AG08395 (cell line): ENCODE measurements around the gene MCRIP2.
"Not testable (repeated sequence)": the region's sequence is repeated elsewhere in the genome, so short reads cannot be mapped to it uniquely, and the experiment has no call there.

Experiments used
- DNase-seq: peaks from one replicate; pipeline ENCODE4 v3.0.0; 2012; ENCODE audit warnings: mixed read lengths, low spot score

Gene MCRIP2

DNA sequence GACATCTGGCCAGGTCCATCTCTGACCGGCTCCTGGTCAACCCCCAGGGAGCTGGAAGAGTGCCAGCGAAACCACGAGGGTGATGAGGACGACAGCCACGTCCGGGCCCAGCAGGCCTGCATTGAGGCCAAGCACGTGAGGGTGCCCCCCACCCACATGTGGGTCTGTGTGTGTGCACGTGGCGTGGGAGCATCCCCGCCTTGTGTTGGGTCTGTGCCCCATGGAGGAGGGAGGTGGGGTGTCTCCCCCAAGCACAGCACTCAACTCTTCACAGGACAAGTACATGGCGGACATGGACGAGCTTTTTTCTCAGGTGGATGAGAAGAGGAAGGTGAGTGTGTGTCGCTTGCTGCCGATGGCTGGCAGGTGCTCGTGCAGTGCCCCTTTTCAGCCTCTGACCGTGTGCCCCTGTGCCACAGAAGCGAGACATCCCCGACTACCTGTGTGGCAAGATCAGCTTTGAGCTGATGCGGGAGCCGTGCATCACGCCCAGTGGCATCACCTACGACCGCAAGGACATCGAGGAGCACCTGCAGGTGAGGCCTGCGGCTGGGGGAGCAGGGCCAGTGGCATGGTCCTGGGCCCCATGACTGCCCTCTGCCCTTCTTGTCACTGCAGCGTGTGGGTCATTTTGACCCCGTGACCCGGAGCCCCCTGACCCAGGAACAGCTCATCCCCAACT lies 40.3 kb downstream of the MCRIP2 start:
- DNase-seq: no peak

DNA sequence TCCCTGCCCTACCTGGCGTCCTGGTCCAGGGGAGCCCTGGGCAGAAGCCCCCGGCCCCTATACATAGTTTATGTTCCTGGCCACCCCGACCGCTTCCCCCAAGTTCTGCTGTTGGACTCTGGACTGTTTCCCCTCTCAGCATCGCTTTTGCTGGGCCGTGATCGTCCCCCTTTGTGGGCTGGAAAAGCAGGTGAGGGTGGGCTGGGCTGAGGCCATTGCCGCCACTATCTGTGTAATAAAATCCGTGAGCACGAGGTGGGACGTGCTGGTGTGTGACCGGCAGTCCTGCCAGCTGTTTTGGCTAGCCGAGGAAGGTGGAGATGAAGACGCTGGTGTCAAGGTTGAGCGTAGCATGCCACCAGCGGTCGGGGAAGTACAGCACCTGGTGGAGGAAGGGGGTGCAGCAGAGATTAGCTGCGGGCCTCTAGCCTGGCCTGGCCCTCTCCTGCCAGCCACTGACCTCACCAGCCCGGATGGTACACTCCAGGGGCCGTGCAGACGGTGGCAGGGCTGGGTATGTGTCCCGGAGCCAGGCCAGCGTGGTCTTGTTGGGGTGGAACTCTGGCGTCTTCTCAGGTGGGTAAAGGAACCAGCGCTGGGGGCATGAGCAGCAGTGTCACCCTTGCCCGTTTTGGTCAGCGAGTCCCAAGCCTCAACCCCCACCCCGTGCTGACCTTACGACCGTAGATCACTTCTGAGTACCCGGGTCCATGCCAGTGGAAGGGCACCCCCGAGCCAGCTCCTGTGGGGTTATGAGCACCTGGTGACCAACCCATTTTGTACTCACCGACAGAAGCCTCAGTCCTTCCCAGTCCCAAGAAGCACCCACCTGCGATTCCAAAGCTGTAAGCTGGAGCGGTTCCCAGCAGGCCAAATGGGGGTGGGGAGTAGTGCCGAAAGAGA lies 41.1 kb downstream of the MCRIP2 start:
- no peak for DNase-seq

DNA sequence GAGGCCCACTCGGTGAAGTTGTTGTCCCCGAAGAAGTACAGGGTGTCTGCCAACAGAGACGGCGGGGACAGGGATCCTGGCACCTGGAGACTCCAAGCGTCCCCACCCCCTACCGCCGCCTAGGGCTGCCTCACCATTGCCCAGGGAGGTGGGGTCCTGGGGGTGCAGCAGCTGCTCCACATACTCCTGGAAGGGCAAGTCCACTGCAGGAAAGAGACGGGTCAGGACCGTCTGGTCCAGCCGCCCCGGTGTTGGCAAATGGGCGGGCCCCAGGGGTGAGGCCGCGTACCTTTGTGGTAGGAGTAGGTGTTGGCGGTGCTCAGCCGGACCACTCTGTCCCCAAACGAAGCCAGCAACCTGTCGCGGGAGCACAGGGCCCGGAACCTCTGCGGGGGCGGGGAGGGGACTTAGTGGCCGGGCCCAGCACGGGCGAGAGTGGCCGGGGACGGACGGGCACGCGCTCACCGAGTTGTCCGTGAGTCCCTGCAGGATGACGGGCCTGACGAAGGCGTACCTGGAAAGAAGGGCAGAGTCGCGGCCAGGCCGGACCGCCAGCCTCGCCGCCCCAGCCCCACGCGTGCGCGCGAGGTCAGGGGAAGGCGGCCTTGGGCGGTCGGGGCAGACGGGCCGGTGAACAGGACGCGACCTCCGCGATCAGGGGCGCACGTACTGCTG lies 41.9 kb downstream of the MCRIP2 start:
- no peak for DNase-seq

DNA sequence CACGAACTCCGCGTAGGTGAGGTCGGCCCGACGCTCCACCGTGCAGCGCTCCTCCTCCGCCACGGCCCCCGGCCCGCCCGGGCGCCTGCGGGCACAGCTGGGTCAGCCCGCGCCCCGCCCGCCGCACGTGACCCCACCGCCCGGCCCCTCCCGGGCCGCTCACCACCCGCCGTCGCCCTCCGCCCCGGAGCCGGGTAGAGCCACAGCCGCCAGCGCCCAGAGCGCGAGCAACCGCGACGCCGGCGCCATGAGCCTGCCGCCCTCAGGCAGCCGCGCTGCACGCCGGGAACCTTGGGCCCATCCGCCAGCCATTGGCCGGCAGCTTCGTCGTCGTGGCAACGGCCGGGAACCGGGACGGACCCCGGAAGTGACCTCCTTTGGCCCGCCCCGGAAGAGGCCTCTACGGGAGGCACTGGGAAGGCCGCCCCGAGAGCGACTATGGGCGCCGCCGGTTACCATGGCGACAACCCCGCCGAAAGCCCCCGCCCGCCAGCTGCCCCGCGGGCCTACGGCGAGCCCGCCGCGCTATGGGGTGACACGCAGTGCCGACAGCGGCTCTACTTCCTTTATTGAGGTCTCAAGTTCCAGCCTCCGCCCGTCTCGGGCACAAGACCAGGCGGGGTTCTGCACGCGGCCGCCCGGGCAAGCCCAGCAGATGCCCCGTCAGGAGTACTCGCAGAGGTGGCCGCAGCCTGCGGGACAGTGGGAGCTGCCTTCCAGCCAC lies 42.6 kb downstream of the MCRIP2 start, which contains the start of gene JMJD8:
JMJD8 (minus strand) TSS at position 264 of the 724 bp plus-strand sequence; CDS start at position 249, 15 bp downstream.
- DNase-seq: peak; percentile 96

DNA sequence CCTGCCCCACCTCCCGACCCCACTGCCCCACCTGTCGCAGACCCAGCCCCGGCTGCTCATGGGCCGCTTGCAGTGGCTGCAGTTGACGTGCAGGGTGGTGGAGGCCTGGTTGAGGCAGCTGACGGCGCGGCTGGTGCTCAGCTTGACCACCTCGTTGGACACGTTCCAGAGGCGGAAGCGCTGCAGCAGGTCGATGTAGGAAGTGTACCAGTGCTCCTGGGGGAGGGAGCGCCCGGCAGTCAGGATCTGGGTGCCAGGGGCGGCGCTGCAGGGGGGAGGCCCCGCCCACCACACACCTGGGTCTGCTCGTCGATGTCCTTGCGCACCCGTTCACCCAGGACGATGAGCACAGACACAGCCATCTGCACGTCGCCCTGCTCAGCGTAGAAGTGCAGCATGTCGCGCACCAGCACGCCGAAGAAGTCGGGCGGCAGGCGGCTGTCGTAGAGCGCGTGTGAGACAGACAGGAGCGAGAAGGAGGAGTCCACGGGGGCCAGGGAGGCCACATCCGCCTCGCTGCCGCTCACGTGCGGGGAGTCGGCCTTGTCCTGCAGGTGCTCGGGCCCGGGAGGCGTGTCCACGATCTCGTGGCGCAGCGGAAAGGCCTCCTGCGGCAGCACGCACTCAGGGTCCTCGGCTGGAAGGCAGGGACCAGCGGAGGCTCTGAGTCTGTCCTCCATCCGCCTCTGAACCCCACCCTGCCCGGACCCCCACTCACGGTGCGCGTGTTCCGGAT lies 43.5 kb downstream of the MCRIP2 start:
- DNase-seq: no peak

DNA sequence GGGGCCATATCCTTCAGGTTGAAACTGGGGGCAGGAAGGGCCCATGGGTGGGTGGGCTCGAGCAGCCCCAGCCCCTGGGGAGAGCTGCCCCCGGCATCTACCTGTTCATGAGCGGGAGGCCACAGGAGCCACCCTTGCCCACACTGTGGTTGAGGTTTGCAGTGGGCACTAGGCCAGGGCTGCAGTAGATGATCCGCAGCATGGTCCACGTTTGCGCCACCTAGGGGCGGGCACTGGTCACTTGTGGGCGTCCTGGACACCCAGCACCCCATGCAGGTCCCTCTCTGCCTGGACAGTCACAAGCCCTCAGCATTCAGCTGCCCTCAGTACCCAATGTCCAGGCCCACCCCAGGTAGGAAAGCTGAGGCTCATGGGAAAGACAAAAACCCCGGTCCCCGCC lies 44.3 kb downstream of the MCRIP2 start:
- DNase-seq: peak; percentile 26

DNA sequence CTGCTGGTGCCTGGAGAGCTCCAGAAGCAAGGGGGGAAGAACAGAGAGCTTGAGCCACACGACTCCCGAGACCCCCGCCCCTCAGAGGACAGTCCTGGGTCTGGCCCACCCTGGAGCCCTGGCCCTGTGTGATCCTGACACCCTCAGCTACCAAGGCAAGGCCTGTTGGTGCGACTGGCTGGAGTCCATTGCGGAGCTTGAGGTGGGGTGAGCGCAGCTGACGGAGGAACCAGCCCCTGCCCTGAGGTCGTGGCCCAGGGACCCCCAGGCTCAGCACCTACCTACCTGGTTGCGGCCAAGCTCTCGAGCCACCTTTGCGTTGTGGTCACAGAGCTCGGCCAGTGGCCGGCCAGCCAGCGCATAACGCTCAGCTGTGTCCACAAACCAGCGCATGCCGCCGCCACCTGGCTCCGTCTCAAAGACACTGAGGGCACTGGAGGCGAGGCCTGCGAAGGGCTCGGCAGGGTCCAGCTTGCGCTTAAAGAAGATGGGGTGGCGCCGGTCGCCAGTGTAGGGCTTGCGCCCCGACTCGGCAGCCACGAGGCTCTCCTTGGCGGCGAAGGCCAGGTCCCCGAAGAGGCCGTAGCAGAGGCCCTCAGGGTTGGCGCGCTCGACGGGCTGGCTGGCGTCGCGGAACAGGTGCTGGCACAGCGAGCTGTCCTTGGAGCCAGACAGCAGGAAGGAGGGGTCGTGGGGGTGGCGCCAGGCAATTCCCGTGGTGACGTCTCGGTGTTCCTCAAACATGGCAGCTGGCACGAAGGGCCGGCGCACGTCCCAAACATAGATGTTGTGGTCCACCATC lies 45.0 kb downstream of the MCRIP2 start:
- DNase-seq: no peak

DNA sequence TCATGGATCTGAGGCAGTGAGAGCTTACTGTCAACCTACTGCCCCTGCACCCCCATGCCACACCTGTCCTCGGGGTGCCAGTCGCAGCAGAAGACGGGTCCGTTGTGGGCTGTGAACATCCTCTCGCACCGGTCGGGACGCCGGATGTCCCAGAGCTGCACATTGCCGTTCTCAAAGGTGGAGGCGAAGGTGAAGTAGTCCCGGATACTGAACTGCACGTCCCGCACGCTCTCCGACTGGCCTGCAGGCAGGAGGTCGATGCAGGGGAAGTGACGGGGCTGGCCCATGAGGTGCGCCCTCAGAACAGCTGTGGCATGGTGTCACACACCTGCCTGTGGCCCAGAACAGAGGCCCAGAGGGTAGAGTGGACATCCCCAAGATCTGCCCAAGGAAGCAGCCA lies 45.9 kb downstream of the MCRIP2 start:
- DNase-seq: no peak

DNA sequence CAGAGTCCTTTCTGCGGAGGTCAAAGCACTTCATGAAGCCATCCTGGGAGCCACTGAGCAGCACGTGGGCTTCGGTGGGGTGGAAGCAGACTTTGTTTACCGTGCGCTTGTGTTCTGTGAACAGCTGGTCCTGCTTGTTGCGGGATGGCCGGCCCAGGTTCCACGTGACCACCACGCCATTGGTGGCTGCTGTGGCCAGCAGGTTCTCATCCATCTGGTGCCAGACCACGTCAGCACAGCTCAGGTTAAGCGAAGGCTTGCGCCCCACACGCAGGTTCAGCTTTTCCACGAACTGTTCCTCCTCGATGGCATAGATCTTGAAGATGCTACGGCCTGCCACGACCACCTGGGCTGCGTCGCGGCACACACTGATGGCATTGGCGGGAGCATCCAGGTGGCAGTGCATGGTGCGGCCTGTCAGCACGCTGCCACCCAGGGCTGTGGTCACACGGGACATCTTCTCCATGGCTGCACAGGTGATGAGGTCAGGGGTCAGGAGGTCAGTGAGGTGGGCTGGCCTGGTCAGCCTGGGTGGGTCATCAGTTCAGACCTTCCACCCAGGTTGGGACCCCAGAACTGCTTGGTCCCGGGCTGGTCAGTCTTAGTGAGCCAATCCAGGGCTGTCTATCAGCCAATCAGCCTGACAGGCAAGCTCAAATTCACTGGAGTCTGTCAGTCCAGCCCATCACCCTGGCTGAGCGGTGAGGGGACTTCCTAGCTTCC lies 47.7 kb downstream of the MCRIP2 start:
- DNase-seq: no peak

DNA sequence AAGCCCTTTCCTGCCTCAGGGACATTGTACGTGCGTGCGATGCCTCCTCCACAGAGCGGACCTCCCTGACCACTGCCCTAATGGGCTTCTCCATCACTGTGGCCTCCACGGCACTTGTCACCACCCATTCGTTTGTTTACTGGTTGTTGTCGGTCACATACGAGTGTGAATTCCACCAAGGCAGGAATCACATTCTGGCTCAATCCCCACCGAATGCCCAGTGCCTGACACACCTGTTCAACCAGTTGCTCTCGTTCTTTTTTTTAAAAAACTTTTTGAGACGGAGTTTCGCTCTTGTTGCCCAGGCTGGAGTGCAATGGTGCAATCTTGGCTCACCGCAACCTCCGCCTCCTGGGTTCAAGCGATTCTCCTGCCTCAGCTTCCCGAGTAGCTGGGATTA lies 49.6 kb downstream of the MCRIP2 start:
- not testable (repeated sequence) for DNase-seq

DNA sequence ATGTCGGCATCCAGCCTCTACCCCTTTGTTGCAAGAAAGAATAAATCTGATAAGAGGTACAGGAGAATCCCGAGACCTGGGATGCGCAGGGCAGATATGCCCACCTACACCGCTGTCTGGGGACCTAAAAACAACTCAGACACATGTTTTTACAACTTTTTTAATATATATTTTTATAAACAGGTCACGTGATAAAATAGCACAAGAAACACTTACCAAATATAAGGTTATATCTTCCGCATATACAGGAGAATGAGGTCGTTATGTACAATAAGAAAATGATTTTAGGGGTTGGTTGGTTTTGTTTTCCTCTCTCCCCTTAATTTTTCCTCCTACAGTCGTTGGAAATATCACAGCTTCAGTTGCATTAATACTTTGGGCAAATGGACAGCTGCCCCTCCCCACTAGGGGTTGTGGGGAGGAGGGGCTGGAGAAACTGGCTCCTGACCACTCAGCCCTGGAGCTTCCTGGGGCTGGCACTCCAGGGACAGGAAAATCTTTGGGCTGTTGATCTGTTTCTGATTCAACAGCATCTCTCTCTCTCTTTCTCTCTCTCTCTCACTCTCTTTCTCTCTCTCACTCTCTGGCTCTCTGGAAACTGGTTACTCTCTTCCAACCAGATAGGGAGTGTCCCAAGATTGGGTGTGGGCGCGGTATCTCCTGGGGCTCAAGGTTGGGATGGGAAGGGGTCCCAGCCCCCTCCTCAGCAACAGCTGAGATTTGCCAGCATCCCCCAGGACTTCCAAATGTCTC lies 50.9 kb downstream of the MCRIP2 start:
- no peak for DNase-seq

DNA sequence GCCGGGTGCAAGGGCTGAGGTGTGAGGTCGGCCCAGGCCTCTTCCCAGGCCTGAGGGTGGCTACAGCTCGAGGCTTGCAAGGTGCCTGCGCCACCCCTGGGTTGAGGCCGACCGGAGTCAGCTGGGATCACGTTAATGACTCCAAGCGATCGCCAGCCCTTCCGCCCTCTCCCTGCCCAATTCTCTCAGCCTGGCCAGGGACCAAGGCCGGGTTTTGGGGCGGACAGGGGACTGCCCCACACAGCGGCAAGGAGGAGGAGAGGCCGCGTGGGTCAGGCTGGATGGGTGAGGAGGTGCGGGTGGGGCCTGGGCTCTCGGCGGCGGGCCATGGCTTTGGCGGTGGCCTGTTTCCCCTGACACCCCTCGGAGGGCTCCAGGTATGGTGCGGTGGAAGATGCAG lies 51.7 kb downstream of the MCRIP2 start:
- no peak for DNase-seq

DNA sequence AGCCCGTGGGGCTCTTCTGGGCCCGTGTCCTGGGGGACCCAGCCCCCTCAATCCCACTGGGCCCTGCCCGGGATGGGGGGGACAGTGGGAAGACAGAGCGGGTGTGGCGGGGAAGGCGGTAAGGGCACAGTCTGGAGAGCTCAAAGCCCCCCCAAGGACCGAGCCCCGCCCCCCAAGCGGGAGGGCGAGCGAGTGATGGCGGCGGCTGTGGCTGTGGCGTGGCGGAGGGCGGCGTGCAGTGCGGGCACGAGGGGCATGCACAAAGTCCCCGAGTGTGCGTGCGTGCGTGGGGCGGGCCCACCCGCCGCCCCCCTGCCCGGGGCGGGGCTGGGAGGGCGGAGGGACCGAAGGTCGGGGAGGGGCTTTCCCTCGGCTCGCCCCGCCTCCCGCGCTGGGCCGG lies 52.1 kb downstream of the MCRIP2 start:
- DNase-seq: no peak

DNA sequence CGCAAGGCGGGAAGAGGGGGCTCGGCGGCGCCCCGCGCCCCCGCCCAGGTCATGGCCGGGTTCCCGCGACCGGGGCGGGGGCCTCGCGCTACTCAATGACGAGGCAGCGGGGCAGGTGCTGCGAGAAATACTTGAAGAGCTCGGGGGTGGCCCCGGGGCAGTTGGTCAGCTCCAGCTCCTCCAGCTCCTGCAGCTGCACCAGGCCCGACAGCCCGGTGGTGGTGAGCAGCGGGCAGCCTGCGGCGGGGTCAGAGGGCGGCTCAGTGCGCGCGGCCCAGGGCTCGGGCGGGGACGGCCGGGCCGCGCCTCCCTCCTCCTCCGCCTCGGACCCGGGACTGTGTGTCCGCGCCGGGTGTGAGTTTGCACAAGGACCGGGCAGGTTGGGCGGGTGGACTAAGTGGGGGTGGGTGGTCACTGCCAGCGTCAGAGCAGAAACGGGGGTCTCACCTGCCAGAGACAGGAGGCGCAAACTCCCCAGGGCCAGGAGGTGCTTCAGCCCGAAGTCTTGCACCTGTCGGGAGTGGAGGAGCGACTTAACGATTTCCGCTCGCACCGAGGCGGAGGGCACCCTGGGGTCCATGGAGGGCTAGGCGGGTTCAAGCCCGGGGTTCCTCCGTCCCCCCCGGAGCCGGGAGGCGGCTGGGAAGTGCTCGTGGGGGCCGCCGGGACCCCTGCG lies 52.7 kb downstream of the MCRIP2 start:
- no peak for DNase-seq

DNA sequence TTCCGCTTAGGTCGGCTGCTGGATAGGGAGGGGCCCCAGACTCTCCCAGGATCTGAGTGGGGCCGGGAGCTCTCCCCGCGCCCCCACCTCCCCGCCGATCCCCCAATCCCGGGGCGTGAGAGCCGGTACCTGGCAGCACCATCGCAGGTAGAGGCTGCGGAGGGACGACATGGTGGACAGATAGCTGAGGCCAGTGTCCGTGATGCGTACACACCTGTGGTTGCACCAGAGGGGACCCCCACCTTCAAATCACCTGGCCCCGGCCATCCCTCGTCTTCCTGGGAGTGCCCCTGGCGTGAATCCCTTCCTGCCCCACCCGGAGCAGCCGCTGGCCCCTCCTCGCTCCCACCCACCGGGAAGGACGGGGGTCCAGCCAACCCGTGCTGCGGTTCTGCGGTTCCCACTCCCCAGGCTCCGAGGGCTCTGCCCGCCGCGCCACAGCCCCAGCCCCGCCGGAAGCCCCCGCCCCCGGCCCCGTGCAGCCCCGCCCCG lies 53.3 kb downstream of the MCRIP2 start:
- DNase-seq: no peak

DNA sequence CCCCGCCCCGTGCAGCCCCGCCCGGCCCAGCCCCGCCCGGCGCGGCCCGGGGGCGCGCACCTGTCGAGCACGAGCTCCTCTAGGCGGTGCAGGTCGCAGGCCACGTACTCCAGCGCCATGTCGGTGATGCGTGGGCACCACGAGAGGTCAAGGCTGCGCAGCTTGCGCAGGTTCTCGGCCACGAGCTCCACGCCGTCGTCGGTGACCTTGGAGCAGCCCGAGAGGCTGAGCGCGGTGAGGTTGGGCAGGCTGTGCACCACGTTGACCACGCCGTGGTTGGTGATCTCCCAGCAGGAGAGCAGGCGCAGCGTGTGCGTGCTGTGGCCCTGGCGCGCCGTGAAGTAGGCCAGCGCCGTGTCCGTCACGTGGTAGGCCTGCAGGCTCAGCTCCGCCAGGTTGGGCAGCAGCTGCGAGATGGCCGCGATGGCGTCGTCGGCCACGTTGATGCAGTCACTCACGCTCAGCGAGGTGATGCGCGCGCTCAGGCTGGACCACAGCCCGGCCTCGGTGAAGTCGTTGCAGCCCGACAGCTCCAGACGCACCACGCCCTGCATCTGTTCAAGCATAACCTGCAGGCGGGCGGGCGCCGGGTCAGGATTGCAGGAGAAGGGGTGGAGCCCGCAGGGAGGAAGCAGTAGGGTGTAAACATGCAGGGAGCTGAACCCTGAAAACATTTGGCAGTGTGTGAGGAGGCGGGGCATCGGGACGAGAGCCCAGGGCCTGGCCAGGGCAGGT lies 53.9 kb downstream of the MCRIP2 start:
- no peak for DNase-seq
